HEK293 (cell line): ENCODE data around the gene ANO8.

ENCODE experiments used
- CTCF ChIA-PET: fragments of 350-600 bp; formaldehyde crosslinking; extraction: SDS; loops from one replicate; lab custom pipeline; 2021; ENCODE audit warnings: antibody characterized with exemption; lab: Yijun Ruan, JAX
- POLR2A ChIA-PET: fragments of 300-600 bp; formaldehyde crosslinking; extraction: SDS; loops from one replicate; lab custom pipeline; 2020; ENCODE audit warnings: antibody characterized with exemption, inconsistent platforms; lab: Yijun Ruan, JAX
- H3K27ac ChIP-seq: fragments of 200-500 bp; sonication (Bioruptor generic); 2 replicates; pipeline ENCODE4 v1.5.1; 2014; ENCODE audit warnings: low read depth, low read length, control low read depth, inconsistent platforms; ENCODE audit errors: extremely low read depth
- H3K36me3 ChIP-seq, 2 experiments: fragments of 200-500 bp in 1 of 2; sonication (Bioruptor generic) in 1 of 2; 1 replicate in 1 of 2; 2 replicates in 1 of 2; pipeline ENCODE4 v1.5.1; 2014 to 2017; ENCODE audit warnings: inconsistent platforms in 2 of 2, low read length in 2 of 2; ENCODE audit not compliant: control insufficient read depth in 2 of 2, insufficient read depth in 1 of 2
- H3K4me1 ChIP-seq: fragments of 200-500 bp; sonication (Bioruptor generic); 2 replicates; pipeline ENCODE4 v1.5.1; 2014; ENCODE audit warnings: mild to moderate bottlenecking, low read length, inconsistent platforms; ENCODE audit not compliant: control insufficient read depth, insufficient read depth
- H3K4me3 ChIP-seq: 2 replicates; pipeline ENCODE4 v1.5.1; 2011; ENCODE audit warnings: low read depth, mild to moderate bottlenecking, control low read depth, low read length, moderate library complexity
- H3K9me3 ChIP-seq: fragments of 200-500 bp; sonication (Bioruptor generic); 2 replicates; pipeline ENCODE4 v1.5.1; 2014; ENCODE audit warnings: low read depth, low read length, inconsistent platforms; ENCODE audit not compliant: control insufficient read depth, insufficient read depth
- BCL11B ChIP-seq: fragments of 450-650 bp; formaldehyde crosslinking; IDR thresholded peaks from 2 replicates; pipeline ENCODE4 v1.5.1; 2016; ENCODE audit warnings: low read depth, missing biosample characterization, missing genetic modification characterization
- HOXC10 ChIP-seq: sonication (generic); formaldehyde crosslinking; IDR thresholded peaks from 2 replicates; pipeline ENCODE4 v1.8.1; 2023; ENCODE audit warnings: mild to moderate bottlenecking, missing genetic modification reagents
- KLF1 ChIP-seq: fragments of 450-650 bp; formaldehyde crosslinking; IDR thresholded peaks from 2 replicates; pipeline ENCODE4 v1.5.1; 2016; ENCODE audit warnings: missing biosample characterization, missing genetic modification characterization
- KLF7 ChIP-seq: fragments of 450-650 bp; formaldehyde crosslinking; IDR thresholded peaks from 2 replicates; pipeline ENCODE4 v1.5.1; 2016; ENCODE audit warnings: missing biosample characterization, missing genetic modification characterization, borderline replicate concordance
- KLF8 ChIP-seq: fragments of 450-650 bp; formaldehyde crosslinking; IDR thresholded peaks from 2 replicates; pipeline ENCODE4 v1.5.1; 2016; ENCODE audit warnings: missing biosample characterization, missing genetic modification characterization
- KLF9 ChIP-seq: fragments of 450-650 bp; formaldehyde crosslinking; IDR thresholded peaks from 2 replicates; pipeline ENCODE4 v1.5.1; 2016; ENCODE audit warnings: missing biosample characterization, missing genetic modification characterization, low read depth
- SCRT1 ChIP-seq: fragments of 450-650 bp; formaldehyde crosslinking; IDR thresholded peaks from 2 replicates; pipeline ENCODE4 v1.5.1; 2016; ENCODE audit warnings: missing biosample characterization, missing genetic modification characterization, borderline replicate concordance
- SP2 ChIP-seq: fragments of 450-650 bp; formaldehyde crosslinking; IDR thresholded peaks from 2 replicates; pipeline ENCODE4 v1.5.1; 2016; ENCODE audit warnings: missing biosample characterization, missing genetic modification characterization
- SP3 ChIP-seq: fragments of 450-650 bp; formaldehyde crosslinking; IDR thresholded peaks from 2 replicates; pipeline ENCODE4 v1.5.1; 2016; ENCODE audit warnings: missing biosample characterization, missing genetic modification characterization
- YY2 ChIP-seq: fragments of 450-650 bp; formaldehyde crosslinking; IDR thresholded peaks from 2 replicates; pipeline ENCODE4 v1.5.1; 2016; ENCODE audit warnings: missing biosample characterization, missing genetic modification characterization
- ZBTB44 ChIP-seq: fragments of 450-650 bp; IDR thresholded peaks from 2 replicates; pipeline ENCODE4 v1.5.1; 2018; ENCODE audit warnings: missing biosample characterization, mild to moderate bottlenecking, missing genetic modification characterization
- ZBTB7A ChIP-seq: fragments of 450-650 bp; formaldehyde crosslinking; IDR thresholded peaks from 2 replicates; pipeline ENCODE4 v1.5.1; 2016; ENCODE audit warnings: low read depth, missing biosample characterization, missing genetic modification characterization
- ZFHX2 ChIP-seq: fragments of 450-650 bp; formaldehyde crosslinking; conservative IDR thresholded peaks from 2 replicates; pipeline ENCODE4 v1.5.1; 2016; ENCODE audit warnings: missing biosample characterization, missing genetic modification characterization
- ZFP41 ChIP-seq: fragments of 450-650 bp; formaldehyde crosslinking; IDR thresholded peaks from 2 replicates; pipeline ENCODE4 v1.5.1; 2016; ENCODE audit warnings: missing biosample characterization, missing genetic modification characterization, borderline replicate concordance
- ZNF114 ChIP-seq: fragments of 450-650 bp; formaldehyde crosslinking; IDR thresholded peaks from 2 replicates; pipeline ENCODE4 v1.5.0; 2017; ENCODE audit warnings: missing biosample characterization, missing genetic modification characterization
- ZNF366 ChIP-seq: fragments of 450-650 bp; formaldehyde crosslinking; conservative IDR thresholded peaks from 2 replicates; pipeline ENCODE4 v1.5.1; 2016; ENCODE audit warnings: missing biosample characterization, missing genetic modification characterization
- ZNF37A ChIP-seq: fragments of 450-650 bp; IDR thresholded peaks from 2 replicates; pipeline ENCODE4 v1.5.1; 2018; ENCODE audit warnings: missing biosample characterization, missing genetic modification characterization
- ZNF391 ChIP-seq: fragments of 450-650 bp; formaldehyde crosslinking; IDR thresholded peaks from 2 replicates; pipeline ENCODE4 v1.5.1; 2016; ENCODE audit warnings: low read depth, missing biosample characterization, missing genetic modification characterization, borderline replicate concordance
- ZNF623 ChIP-seq: fragments of 450-650 bp; formaldehyde crosslinking; IDR thresholded peaks from 2 replicates; pipeline ENCODE4 v1.5.1; 2016; ENCODE audit warnings: missing biosample characterization, missing genetic modification characterization
- ZSCAN5A ChIP-seq: fragments of 450-650 bp; formaldehyde crosslinking; IDR thresholded peaks from 2 replicates; pipeline ENCODE4 v1.5.1; 2016; ENCODE audit warnings: missing biosample characterization, missing genetic modification characterization
- TF ChIP-seq, protein P1 (sequence below): fragments of 450-650 bp; formaldehyde crosslinking; IDR thresholded peaks from 2 replicates; pipeline ENCODE4 v1.5.1; 2016; ENCODE audit warnings: missing biosample characterization, missing genetic modification characterization

Gene ANO8

DNA sequence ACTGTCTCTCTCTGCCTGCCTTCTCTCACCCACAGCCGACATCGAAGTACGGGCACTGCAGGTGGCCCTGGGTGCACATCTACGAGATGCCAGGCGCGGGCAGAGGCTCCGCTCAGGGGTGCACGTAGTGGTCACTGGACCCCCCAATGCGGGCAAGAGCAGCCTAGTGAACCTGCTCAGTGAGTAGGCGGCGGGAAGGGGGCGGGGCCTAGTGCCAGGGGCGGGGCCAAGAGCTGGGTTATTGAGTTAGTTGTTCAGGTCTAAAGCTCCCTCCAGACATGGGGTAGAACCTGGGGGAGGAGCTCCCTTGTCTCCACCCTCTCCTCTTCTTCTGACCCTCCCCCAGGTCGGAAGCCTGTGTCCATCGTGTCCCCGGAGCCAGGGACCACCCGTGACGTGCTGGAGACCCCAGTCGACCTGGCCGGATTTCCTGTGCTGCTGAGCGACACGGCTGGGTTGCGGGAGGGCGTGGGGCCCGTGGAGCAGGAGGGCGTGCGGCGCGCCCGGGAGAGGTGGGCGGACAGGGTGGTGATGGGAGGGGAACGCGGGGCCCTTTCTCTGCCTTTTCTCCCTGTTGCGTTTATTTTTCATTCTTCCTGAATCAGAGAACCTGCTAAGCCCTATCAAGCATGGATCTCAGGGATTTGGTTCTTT lies 4.6 kb upstream of the ANO8 start:
- Histone ChIP-seq H3K27ac (no peak overlapping the region), H3K4me1 (peaks cover 4% of the 10 kb centered on the region; the same call in 1 of the 2 replicates), H3K36me3 (peaks cover 0 to 28% of the 10 kb centered on the region in 2 experiments; a peak in 2 of 3 replicates), H3K9me3 (no peaks in the 10 kb centered on the region), H3K4me3 (no peak overlapping the region)
- ChIA-PET POLR2A (interaction anchor here (0.5 to 0.9 kb wide), 5 partner anchors 30 to 542 kb away, joined by 3 to 5 read pairs (median 3); partner anchors contain the start of genes DDA1 and TMEM221), CTCF (interaction anchor here (0.6 to 1.2 kb wide), 3 partner anchors 51 to 157 kb away, joined by 3 to 5 read pairs (median 4); no protein-coding TSS in a partner anchor)
- peak; percentile 26; the same call in 1 of the 2 replicates for TF ChIP-seq SP3
- TF ChIP-seq KLF9 (tag by site-specific recombination), result peak; percentile 16; the same call in 1 of the 2 replicates
- TF ChIP-seq KLF1, result peak; percentile 90
- no peak for TF ChIP-seq ZNF114 (tag by site-specific recombination)
- peak; percentile 95 for TF ChIP-seq KLF8 (tag by site-specific recombination)
- TF ChIP-seq ZSCAN5A (tag by site-specific recombination), result no peak
- TF ChIP-seq SP2 (tag by site-specific recombination), result peak; percentile 52; the same call in 1 of the 2 replicates
- TF ChIP-seq, protein P1, sequence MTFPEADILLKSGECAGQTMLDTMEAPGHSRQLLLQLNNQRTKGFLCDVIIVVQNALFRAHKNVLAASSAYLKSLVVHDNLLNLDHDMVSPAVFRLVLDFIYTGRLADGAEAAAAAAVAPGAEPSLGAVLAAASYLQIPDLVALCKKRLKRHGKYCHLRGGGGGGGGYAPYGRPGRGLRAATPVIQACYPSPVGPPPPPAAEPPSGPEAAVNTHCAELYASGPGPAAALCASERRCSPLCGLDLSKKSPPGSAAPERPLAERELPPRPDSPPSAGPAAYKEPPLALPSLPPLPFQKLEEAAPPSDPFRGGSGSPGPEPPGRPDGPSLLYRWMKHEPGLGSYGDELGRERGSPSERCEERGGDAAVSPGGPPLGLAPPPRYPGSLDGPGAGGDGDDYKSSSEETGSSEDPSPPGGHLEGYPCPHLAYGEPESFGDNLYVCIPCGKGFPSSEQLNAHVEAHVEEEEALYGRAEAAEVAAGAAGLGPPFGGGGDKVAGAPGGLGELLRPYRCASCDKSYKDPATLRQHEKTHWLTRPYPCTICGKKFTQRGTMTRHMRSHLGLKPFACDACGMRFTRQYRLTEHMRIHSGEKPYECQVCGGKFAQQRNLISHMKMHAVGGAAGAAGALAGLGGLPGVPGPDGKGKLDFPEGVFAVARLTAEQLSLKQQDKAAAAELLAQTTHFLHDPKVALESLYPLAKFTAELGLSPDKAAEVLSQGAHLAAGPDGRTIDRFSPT (tag by site-specific recombination), result peak; percentile 64; the same call in 1 of the 2 replicates
- TF ChIP-seq HOXC10 (CRISPR knock-in tag), result no peak

DNA sequence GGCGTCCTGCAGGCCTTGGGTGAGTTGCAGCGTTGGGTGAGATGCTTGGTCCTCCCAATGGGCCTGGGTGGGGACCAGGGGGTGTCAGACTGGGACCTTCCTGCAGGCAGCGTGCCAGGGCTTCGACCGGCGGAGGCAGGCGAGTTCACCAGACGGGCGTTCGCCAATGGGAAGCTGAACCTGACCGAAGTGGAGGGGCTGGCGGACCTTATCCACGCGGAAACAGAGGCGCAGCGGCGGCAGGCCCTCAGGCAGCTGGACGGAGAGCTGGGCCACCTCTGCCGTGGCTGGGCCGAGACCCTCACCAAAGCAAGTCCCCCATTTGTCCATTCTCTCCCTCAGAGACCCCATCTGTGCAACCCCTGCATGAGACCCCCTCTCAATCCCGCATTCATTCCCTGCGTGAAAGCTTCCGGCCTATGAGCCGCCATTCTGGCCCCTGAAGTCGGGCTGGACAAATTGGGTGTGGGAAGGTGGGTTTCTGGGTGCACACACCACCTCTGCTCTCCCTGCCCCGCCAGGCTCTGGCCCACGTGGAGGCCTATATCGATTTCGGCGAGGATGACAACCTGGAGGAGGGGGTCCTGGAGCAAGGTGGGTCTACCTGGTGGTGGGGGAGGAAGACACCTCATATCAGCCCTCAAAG lies 3.9 kb upstream of the ANO8 start:
- H3K4me3 ChIP-seq, result peak overlapping the region; percentile 46
- peaks cover 0 to 28% of the 10 kb centered on the region in 2 experiments; a peak in 2 of 3 replicates for H3K36me3 ChIP-seq
- H3K27ac ChIP-seq, result no peak overlapping the region; the same call in 1 of the 2 replicates
- peaks cover 8% of the 10 kb centered on the region for H3K4me1 ChIP-seq
- TF ChIP-seq ZNF391 (0 out of 2 replicates have a peak, but pooled peaks have one; percentile 13), BCL11B (tag by site-specific recombination) (0 out of 2 replicates have a peak, but pooled peaks have one; percentile 15), ZFHX2 (tag by site-specific recombination) (0 out of 2 replicates have a peak, but pooled peaks have one; percentile 2), YY2 (tag by site-specific recombination) (no peak), ZNF366 (tag by site-specific recombination) (no peak), KLF9 (tag by site-specific recombination) (no peak), ZFP41 (tag by site-specific recombination) (no peak), ZBTB44 (tag by site-specific recombination) (no peak), ZNF37A (tag by site-specific recombination) (no peak), ZBTB7A (tag by site-specific recombination) (peak; percentile 12; the same call in 1 of the 2 replicates), SCRT1 (tag by site-specific recombination) (no peak), KLF7 (tag by site-specific recombination) (no peak), ZNF623 (tag by site-specific recombination) (no peak)
- CTCF ChIA-PET, result interaction anchor here (0.6 to 1.2 kb wide), 3 partner anchors 52 to 157 kb away, joined by 3 to 5 read pairs (median 4); no protein-coding TSS in a partner anchor
- H3K9me3 ChIP-seq, result no peaks in the 10 kb centered on the region
- POLR2A ChIA-PET, result interaction anchor here (0.7 to 0.9 kb wide), 2 partner anchors 29 to 169 kb away, joined by 3 to 4 read pairs; partner anchors contain the start of gene DDA1
